Fibroblast of the aortic adventitia (primary cell): ENCODE data around the gene CCDC27. TPM values are rescaled to one million over a fixed set of nuclear protein-coding genes. Genes with fewer than 3 reads are reported as not detected.

Experiments used
- DNase-seq: peaks from one replicate; pipeline ENCODE4 v3.0.0-alpha.2; 2010; ENCODE audit warnings: low read depth
- H3K4me3 ChIP-seq: 2 replicates; pipeline ENCODE4 v1.5.1; 2011; ENCODE audit warnings: low read depth, mild to moderate bottlenecking, control low read depth, low read length, moderate library complexity
- total RNA-seq: library from RNA; depleted of rRNA; stranded (reverse); fragments of >200 nt; gene quantifications from 2 replicates; pipeline ENCODE4 v1.2.3, GENCODE V29; 2012; ENCODE audit warnings: low replicate concordance
- TF ChIP-seq, protein P1 (sequence below): IDR thresholded peaks from 2 replicates; pipeline ENCODE4 v1.5.1; 2011; ENCODE audit warnings: mild to moderate bottlenecking, low read length, control low read depth, inconsistent platforms; ENCODE audit not compliant: insufficient read depth

CCDC27 gene
- total RNA-seq, 1 donor, result not detected

DNA sequence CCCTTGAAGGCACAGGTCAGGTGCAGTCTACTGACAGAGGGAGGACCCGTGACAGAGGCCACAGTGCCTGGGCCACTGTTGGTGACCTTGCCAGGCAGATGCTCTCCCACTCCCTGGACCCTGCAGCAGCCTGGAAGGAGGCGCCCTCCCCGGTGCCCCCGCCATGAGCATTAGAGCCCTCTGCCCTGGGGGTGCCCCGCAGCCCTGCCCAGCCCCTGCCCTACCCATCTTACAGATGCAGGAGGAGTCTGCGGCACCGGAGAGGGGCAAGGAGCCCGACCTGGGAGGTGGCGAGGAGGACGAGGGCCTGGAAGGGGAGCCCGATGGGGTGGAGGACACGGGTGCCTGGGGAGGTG, 10.6 kb downstream of the CCDC27 start:
- no peak for DNase-seq
- H3K4me3 ChIP-seq, result no peak overlapping the region
- TF ChIP-seq, protein P1, sequence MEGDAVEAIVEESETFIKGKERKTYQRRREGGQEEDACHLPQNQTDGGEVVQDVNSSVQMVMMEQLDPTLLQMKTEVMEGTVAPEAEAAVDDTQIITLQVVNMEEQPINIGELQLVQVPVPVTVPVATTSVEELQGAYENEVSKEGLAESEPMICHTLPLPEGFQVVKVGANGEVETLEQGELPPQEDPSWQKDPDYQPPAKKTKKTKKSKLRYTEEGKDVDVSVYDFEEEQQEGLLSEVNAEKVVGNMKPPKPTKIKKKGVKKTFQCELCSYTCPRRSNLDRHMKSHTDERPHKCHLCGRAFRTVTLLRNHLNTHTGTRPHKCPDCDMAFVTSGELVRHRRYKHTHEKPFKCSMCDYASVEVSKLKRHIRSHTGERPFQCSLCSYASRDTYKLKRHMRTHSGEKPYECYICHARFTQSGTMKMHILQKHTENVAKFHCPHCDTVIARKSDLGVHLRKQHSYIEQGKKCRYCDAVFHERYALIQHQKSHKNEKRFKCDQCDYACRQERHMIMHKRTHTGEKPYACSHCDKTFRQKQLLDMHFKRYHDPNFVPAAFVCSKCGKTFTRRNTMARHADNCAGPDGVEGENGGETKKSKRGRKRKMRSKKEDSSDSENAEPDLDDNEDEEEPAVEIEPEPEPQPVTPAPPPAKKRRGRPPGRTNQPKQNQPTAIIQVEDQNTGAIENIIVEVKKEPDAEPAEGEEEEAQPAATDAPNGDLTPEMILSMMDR, result no peak

DNA sequence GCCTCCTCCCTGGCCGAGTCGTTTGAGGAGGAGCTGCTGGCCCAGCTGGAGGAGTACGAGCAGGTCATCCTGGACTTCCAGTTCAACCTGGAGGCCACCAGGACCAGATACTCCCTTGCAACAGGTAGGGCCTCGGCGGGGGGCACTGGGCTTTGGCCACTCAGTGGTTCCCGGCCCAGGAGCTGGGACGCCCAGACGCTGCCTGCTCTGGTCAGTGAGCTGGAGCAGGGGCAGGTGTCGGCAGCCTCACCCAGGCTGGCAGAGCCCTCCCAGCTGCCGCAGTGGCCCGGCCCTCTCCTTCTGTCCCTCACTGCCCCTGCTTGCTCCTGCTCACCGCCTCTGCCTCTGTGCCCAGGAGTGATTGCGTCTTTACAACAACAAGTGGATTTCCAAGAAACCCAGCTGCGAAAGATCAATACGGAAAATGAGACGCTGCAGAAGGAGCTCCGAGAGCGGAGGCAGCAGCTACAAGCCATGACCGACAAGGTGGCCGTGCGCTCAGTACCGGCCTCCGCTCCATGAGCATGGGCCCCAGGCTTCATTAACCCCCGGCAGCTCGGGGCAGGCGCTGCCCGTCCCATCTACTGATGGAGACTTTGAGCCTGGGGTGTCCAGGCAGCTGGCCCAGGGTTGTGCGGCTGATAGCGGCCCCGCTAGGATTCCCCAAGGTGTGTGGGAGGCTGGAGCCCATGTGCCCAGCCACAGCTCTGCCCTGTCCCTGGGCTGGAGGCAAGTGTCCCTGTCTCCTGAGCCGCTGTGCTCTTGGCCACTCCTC, 11.3 kb downstream of the CCDC27 start:
- H3K4me3 ChIP-seq, result no peak overlapping the region
- DNase-seq, result no peak
- TF ChIP-seq, protein P1, result no peak

DNA sequence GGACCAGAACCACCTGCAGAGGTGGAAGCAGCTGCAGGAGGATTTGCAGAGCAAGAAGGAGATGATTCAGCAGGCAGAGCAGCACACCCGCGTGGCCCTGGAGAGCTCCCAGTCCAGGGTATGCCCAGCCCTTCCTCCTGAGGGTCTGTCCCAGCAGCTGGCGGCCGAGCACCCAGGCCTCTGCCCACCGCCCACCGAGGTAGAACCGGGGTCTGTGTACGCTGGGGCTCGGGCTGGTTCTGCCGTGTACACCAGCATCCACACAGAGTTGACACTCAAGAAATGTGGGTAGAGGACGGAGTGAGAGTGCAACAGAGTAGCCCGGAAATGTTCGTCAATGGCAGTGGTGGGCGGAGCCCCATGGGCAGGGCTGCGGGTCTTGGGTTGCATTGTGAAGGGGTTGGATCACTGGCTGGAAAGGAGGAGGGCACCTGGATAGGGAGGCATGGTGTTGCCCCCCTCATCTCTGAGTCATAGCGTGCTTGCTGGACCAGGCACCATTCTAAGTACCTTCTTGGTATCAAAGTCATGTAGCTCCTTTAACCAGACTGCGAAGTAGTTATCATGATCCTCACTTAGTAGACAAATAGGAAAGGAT, 15.2 kb downstream of the CCDC27 start:
- no peak for DNase-seq
- no peak overlapping the region for H3K4me3 ChIP-seq
- TF ChIP-seq, protein P1, result no peak

DNA sequence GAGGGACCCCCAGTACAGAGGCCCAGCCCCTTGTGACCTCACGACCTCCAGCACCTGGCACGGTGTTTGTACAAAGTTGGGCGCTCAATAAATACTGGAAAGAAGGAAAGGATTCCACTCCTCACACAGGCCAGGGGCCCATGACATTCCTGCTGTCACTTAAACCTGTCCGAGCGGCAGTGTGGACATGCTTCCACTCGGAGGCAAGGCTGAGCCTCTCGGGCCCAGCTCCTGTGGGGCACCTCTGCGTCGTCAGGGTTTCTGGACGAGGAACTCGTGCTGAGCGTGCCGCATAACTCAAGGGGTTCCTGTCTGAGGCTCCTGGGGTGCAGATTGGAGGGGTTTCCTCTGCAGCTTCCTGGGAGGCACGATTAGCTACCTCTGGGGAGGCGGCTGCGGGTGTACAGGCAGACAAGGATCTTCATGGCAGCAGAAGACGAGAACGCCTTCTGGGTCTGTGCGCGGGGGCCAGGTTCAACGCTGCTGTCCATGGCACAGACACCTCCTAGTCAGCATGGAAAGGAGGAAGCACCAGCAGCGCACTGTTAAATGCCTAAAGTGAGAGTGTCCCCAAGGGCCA, 16.7 kb downstream of the CCDC27 start:
- TF ChIP-seq, protein P1, result no peak
- H3K4me3 ChIP-seq, result no peak overlapping the region
- no peak for DNase-seq

DNA sequence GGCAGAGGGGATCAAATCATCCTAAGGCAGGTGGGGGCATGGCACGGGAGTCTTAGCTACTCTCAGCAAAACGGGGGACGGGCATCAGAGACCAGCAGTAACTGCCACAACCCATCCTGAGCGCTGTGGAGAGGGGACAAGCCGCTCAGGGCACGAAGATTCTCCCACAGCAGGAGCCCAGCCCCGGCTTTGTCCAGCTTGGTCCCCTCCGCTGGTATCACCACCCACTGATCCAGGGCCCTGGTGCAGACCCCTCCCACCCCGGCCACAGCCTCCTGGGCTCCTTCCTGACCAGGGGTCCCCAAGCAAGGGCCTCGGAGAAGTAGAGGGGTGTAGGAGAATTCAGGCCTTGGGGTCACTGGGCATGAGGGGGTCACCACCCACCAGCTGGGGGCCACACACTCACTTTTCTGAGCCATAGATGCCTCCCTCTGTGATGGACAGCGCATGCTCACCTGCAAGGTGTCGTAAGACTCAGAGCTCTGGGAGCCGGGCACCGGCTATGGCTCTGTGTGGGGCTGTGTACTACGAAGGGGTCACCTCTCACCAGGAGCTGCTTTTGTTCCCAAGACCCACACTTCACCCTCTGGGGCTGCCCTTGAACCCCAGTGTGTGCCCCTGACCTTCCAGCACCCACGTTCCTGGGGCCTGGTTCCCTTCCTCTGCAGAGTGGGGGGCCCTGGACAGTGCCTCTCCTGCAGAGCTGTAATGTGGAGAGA, 18.0 kb downstream of the CCDC27 start:
- TF ChIP-seq, protein P1, result no peak
- DNase-seq, result no peak
- H3K4me3 ChIP-seq, result no peak overlapping the region

DNA sequence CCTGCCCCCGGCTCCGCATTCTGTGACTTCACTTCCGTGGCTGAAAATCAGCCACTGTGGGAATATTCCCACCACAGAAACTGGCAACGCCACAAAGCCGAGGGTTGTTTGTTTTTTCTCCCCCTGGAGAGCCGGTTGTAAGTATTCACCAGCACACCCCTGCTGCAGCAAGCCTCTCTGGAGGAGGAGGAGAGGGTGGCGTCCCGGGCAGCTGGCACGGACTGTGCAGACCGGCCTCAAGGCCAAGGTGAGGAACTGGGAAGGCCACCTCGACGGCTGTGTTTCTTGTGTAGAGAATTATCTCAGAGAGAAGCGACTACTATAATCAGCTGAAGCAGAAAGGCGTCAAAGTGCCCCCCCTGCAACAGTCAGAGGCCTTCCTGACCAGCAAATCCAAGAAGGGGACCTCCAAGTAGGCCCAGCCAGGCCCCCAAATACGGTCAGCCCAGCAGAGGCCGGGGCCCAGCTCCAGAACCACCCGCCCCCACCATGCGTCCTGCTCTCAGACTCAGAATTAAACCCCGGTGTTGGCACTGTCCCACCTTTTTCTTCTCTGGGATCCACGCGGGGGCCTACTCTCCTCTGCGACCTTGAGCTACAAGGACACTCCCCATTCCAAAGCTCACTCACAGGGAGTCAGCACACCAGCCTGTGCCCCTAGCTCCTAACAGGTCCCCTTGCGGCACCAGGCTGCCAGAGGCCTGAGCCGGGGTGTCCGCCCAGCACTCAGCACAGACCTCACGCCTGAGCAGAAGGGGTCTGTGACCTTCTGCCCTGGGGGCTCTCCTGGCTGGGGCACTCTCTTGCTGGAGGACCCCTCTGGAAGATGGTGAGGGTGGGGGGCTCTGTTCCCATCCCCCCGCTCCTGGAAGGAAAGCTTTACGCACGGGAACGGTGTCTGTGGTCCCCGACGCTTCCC, 19.1 kb downstream of the CCDC27 start:
- peak overlapping the region; percentile 60 for H3K4me3 ChIP-seq
- TF ChIP-seq, protein P1, result no peak
- DNase-seq, result no peak
